ENCODE data around the gene YRDC.

- TF ChIP-seq CTCF (optimal IDR thresholded peaks at IDR 0.05 in 1 of 3, IDR thresholded peaks at IDR 0.05 in 1 of 3, conservative IDR thresholded peaks at IDR 0.05 in 1 of 3; ENCODE audit: extremely low read depth in 1 of 3, insufficient read depth in 2 of 3, low read length in 3 of 3) (no peak), EZH2 (IDR thresholded peaks at IDR 0.05; ENCODE audit: low read length) (no peak)
These were observed 37.1 kb upstream of the YRDC start for GRCh38 chr1:37845049-37845646.

Measured in keratinocyte (primary cell).